ENCODE results near the gene DPH7. TPM values are rescaled to one million over a fixed set of nuclear protein-coding genes. Genes with fewer than 3 reads are reported as not detected.

Gene DPH7
- total RNA-seq, 1 experiment from 2014 or later = 54.4 TPM

DNA sequence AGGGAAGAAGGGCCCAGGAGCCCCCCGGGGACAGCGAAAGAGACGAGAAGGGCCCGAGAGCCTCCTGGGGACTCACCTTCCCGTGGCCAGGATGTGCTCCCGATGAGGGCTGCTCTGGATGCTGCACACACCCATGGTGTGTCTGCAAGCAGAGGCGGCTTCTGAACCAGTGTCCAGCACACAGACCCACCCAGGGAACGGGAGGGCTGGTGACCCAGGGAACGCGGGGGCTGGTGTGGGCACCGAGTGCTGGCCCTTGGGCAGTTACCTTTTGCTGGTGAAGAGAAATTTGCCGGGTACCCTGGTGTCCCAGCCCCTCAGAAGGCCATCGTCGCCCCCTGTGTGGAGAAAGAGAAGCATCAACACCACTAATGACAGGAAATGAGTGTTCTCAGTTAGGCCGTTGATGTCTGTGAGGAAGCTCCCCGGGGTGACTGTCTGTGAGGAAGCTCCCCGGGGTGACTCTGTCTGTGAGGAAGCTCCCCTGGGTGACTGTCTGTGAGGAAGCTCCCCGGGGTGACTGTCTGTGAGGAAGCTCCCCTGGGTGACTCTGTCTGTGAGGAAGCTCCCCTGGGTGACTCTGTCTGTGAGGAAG lies 13.8 kb downstream of the DPH7 start:
- Histone ChIP-seq H3K27me3 (ENCODE audit: insufficient read depth, low read length) (no peaks in the 10 kb centered on the region), H3K36me3 (ENCODE audit: control insufficient read depth in 1 of 2, insufficient read depth in 2 of 2, low read length in 2 of 2) (peaks cover 8 to 13% of the 10 kb centered on the region in 2 experiments; a peak in 3 of 4 replicates), H4K20me1 (ENCODE audit: insufficient read depth) (no peaks in the 10 kb centered on the region), H2AFZ (ENCODE audit: low read depth, low read length, poor library complexity, severe bottlenecking) (no peak overlapping the region), H3K4me3 (replicated peaks in 1 of 2; ENCODE audit: low read depth in 1 of 2, low read length in 2 of 2) (no peak overlapping the region), H3K79me2 (ENCODE audit: insufficient read depth, low read length) (peaks cover 13% of the 10 kb centered on the region), H3K9ac (ENCODE audit: low read length) (no peak overlapping the region), H3K27ac (ENCODE audit: low read depth, low read length) (no peak overlapping the region), H3K9me3 (ENCODE audit: control insufficient read depth in 1 of 2, insufficient read depth in 1 of 2, low read depth in 1 of 2, low read length in 2 of 2) (no peaks in the 10 kb centered on the region), H3K4me2 (ENCODE audit: low read length) (no peak overlapping the region), H3K4me1 (ENCODE audit: control insufficient read depth in 1 of 2, insufficient read depth in 2 of 2, low read length in 2 of 2) (no peaks in the 10 kb centered on the region), H3K9me2 (ENCODE audit: insufficient read depth) (no peaks in the 10 kb centered on the region)
- DNase-seq (ENCODE audit: low read depth, low spot score) (no peak), ATAC-seq (no peak; the same call in 1 of the 2 replicates)
- POLR2A ChIA-PET = no interaction called here
- RAD21 ChIA-PET (ENCODE audit: low non-redundant PET in 1 of 2, low total read pairs in 2 of 2, uncharacterized antibody in 2 of 2, unreplicated experiment in 2 of 2) = no interaction called here
- no TSS peak for BruUV-seq (replicated peaks)
- CTCF ChIA-PET = no interaction called here
- intact Hi-C loops (cut with micrococcal nuclease) = no loop called here
- no peak for TF ChIP-seq CTCF (IDR thresholded peaks at IDR 0.05 in 2 of 3, conservative IDR thresholded peaks at IDR 0.05 in 1 of 3; ENCODE audit: borderline replicate concordance in 1 of 3, insufficient read depth in 1 of 3, low read depth in 2 of 3, low read length in 2 of 3)
- no peak for TF ChIP-seq SRF (IDR thresholded peaks at IDR 0.05; ENCODE audit: low read depth)
- no peak for TF ChIP-seq SIN3A (IDR thresholded peaks at IDR 0.05; ENCODE audit: low read depth)
- no peak for TF ChIP-seq EGR1 (IDR thresholded peaks at IDR 0.05; ENCODE audit: low read depth)
- TF ChIP-seq ZBTB33 (IDR thresholded peaks at IDR 0.05; ENCODE audit: extremely low read depth, insufficient replicate concordance, low read length) = no peak
- no peak for TF ChIP-seq TCF7L2 (IDR thresholded peaks at IDR 0.05; ENCODE audit: borderline replicate concordance, extremely low read depth, insufficient read depth, insufficient read length)
- TF ChIP-seq EZH2phosphoT487 (IDR thresholded peaks at IDR 0.05; ENCODE audit: borderline replicate concordance) = no peak
- no peak for TF ChIP-seq CEBPB (IDR thresholded peaks at IDR 0.05; ENCODE audit: low read depth)
- TF ChIP-seq ELF1 (IDR thresholded peaks at IDR 0.05; ENCODE audit: borderline replicate concordance, low read depth) = no peak
- no peak for TF ChIP-seq FOSL1 (IDR thresholded peaks at IDR 0.05; ENCODE audit: low read depth)
- no peak for TF ChIP-seq CBX3 (IDR thresholded peaks at IDR 0.05; ENCODE audit: low read depth)
- no peak for TF ChIP-seq SP1 (IDR thresholded peaks at IDR 0.05; ENCODE audit: low read depth)
- TF ChIP-seq EZH2 (IDR thresholded peaks at IDR 0.05) = no peak
- TF ChIP-seq ZNF274 (IDR thresholded peaks at IDR 0.05; ENCODE audit: low read depth, low read length) = no peak
- no peak for TF ChIP-seq POLR2AphosphoS5 (IDR thresholded peaks at IDR 0.05; ENCODE audit: low read depth, low read length)
- no peak for TF ChIP-seq JUND (IDR thresholded peaks at IDR 0.05)
- TF ChIP-seq YY1 (IDR thresholded peaks at IDR 0.05; ENCODE audit: extremely low read depth, insufficient replicate concordance, low read depth, low read length) = no peak
- TF ChIP-seq RAD21 (IDR thresholded peaks at IDR 0.05; ENCODE audit: low read depth) = no peak
- TF ChIP-seq POLR2A (IDR thresholded peaks at IDR 0.05; ENCODE audit: borderline replicate concordance, extremely low read depth, insufficient read depth, insufficient read length) = no peak
- TF ChIP-seq REST (IDR thresholded peaks at IDR 0.05; ENCODE audit: low read depth) = no peak

Measured in HCT116 (cell line).